Stimulated activated CD8-positive, alpha-beta memory T cell treated with anti-CD3 and anti-CD28 coated beads, Interleukin-4, amount 100 ng/mL, for 24 hours (primary cell): Measurements from ENCODE around the gene VCAM1.

Source experiments
- DNase-seq: peaks from one replicate; pipeline ENCODE4 v3.0.0-alpha.2; 2020; ENCODE audit warnings: low read depth

Gene VCAM1

GRCh38 chr1:100722221-100722620, 2.7 kb downstream of the VCAM1 start:
- DNase-seq = no peak

GRCh38 chr1:100724281-100724680, 4.7 kb downstream of the VCAM1 start:
- DNase-seq = no peak

GRCh38 chr1:100730130-100730529, 10.6 kb downstream of the VCAM1 start:
- DNase-seq = no peak

- no peak for DNase-seq
Observed at GRCh38 chr1:100731309-100731708, 11.8 kb downstream of the VCAM1 start.

- no peak for DNase-seq
Observed at GRCh38 chr1:100731758-100732157, 12.2 kb downstream of the VCAM1 start.

GRCh38 chr1:100734676-100735075, 15.1 kb downstream of the VCAM1 start:
- no peak for DNase-seq

GRCh38 chr1:100735244-100735643, 15.7 kb downstream of the VCAM1 start:
- DNase-seq = no peak

- no peak for DNase-seq
Observed at GRCh38 chr1:100736324-100736723, 16.8 kb downstream of the VCAM1 start.

- no peak for DNase-seq
Observed at GRCh38 chr1:100736746-100737145, 17.2 kb downstream of the VCAM1 start.

GRCh38 chr1:100746542-100746932, 27.0 kb downstream of the VCAM1 start:
- DNase-seq = no peak

- no peak for DNase-seq
Observed at GRCh38 chr1:100747771-100748170, 28.2 kb downstream of the VCAM1 start.

GRCh38 chr1:100750005-100750885, 30.7 kb downstream of the VCAM1 start:
- DNase-seq = no peak

- DNase-seq = no peak
Observed at GRCh38 chr1:100752791-100753190, 33.2 kb downstream of the VCAM1 start.

- DNase-seq = no peak
Observed at GRCh38 chr1:100757946-100758345, 38.4 kb downstream of the VCAM1 start.

- no peak for DNase-seq
Observed at GRCh38 chr1:100759188-100759587, 39.6 kb downstream of the VCAM1 start.

- DNase-seq = no peak
Observed at GRCh38 chr1:100760511-100760910, 41.0 kb downstream of the VCAM1 start.

GRCh38 chr1:100762461-100762860, 42.9 kb downstream of the VCAM1 start:
- DNase-seq = no peak

GRCh38 chr1:100767176-100767890, 47.8 kb downstream of the VCAM1 start:
- DNase-seq = no peak

- DNase-seq = no peak
Observed at GRCh38 chr1:100769323-100769722, 49.8 kb downstream of the VCAM1 start.

- DNase-seq = no peak
Observed at GRCh38 chr1:100769906-100770646, 50.5 kb downstream of the VCAM1 start.

GRCh38 chr1:100773444-100773843, 53.9 kb downstream of the VCAM1 start:
- no peak for DNase-seq

- DNase-seq = no peak
Observed at GRCh38 chr1:100774370-100774769, 54.8 kb downstream of the VCAM1 start.

- no peak for DNase-seq
Observed at GRCh38 chr1:100775483-100775882, 55.9 kb downstream of the VCAM1 start.
